Uterus (tissue), 4 donors: ENCODE data around the gene GRK5. TPM values are rescaled to one million over a fixed set of nuclear protein-coding genes. Genes with fewer than 3 reads are reported as not detected.

Experiments used
- DNase-seq, 2 donors: peaks; one replicate each; pipeline ENCODE4 v3.0.0-alpha.2; 2019 to 2020
- H3K27ac ChIP-seq, 2 donors: fragments of 200-600 bp; sonication (generic); 1 replicate in 1 of 2; 2 replicates in 1 of 2; pipeline ENCODE4 v1.5.1; 2016 to 2018
- H3K27me3 ChIP-seq, 2 donors: fragments of 200-600 bp; sonication (generic); one replicate each; pipeline ENCODE4 v1.5.1; 2018 to 2019; ENCODE audit warnings: control low read depth in 1 of 2
- H3K36me3 ChIP-seq, 2 donors: fragments of 200-600 bp; sonication (generic); one replicate each; pipeline ENCODE4 v1.5.1; 2019; ENCODE audit warnings: control low read depth in 1 of 2
- H3K4me1 ChIP-seq, 2 donors: fragments of 200-600 bp; sonication (generic); one replicate each; pipeline ENCODE4 v1.5.1; 2018 to 2019; ENCODE audit warnings: control low read depth in 1 of 2
- H3K4me3 ChIP-seq, 2 donors: fragments of 200-600 bp; sonication (generic); 1 replicate in 1 of 2; 2 replicates in 1 of 2; pipeline ENCODE4 v1.5.1; 2018 to 2019; ENCODE audit warnings: mild to moderate bottlenecking in 1 of 2
- H3K9me3 ChIP-seq, 2 donors: fragments of 200-600 bp; sonication (generic); one replicate each; pipeline ENCODE4 v1.5.1; 2019; ENCODE audit warnings: control low read depth in 1 of 2
- POLR2A ChIP-seq, 2 donors: fragments of 450-650 bp; IDR thresholded peaks; one replicate each; pipeline ENCODE4 v1.6.1; 2016; ENCODE audit warnings: antibody characterized with exemption in 2 of 2, mild to moderate bottlenecking in 1 of 2, moderate library complexity in 1 of 2
- intact Hi-C: fragments of 100-400 bp; cut with DNase I; formaldehyde crosslinking; loops from one replicate; pipeline ENCODE4 v1.15.1; 2023; ENCODE audit warnings: low total_unique reads
- total RNA-seq, 4 donors: library from RNA; depleted of rRNA in 3 of 4; stranded (reverse); fragments of >200 nt in 3 of 4; gene quantifications; one replicate each; pipeline versions ENCODE4 v1.1.0 to v1.2.4, GENCODE V29; 2014 to 2023
- TF ChIP-seq, protein P1 (sequence below), 4 experiments: fragments of 200-600 bp in 2 of 4; fragments of 450-650 bp in 2 of 4; sonication (generic) in 2 of 4; IDR thresholded peaks; one replicate each; pipeline ENCODE4 v1.5.1; 2016 to 2019; ENCODE audit warnings: antibody characterized with exemption in 4 of 4, mild to moderate bottlenecking in 2 of 4, moderate library complexity in 1 of 4
- donor health status: DM: yes; HTN: yes; CAD: no.

The GRK5 gene
- total RNA-seq, 4 donors from 2014 or later, result 11.6 to 34.6 (median 14.1) TPM

DNA sequence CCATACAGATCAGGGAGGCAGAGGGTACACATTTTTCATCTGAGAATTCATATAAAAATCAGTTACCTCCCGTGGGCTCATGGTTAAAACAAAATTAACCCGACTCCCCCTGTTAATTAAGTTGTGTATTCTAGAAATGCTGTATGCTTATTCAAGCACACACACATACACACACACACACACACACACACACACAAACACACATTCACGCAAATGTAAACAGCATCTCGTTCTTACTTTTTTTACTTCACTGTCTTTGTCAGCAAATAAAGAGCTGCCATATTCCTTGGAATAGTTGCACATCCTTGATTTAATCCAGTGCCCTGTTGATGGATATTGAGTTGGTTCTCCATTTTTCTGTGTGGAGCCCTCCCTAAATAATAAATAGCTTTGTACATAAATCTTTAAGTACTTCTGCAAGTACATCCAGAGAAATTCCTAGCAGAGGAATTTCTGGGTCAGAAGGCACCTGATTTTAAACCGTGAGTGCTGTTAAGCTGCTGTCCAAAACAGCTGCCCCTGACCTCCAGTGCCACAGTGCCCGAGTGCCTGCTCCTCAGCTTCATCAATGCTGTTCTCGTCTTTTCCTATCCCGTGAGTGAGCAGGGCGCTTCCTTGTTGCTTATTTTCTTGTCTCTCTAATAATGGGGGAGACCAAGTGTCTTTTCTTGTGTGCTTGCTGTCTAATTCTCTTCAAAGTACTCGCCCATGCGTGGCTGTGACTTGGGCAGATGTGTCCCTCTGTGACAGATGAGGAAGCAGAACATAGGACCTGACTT is 217.9 kb downstream of the GRK5 start:
- no peak overlapping the region for H3K27ac ChIP-seq
- intact Hi-C loops, result no loop called here
- TF ChIP-seq, protein P1, sequence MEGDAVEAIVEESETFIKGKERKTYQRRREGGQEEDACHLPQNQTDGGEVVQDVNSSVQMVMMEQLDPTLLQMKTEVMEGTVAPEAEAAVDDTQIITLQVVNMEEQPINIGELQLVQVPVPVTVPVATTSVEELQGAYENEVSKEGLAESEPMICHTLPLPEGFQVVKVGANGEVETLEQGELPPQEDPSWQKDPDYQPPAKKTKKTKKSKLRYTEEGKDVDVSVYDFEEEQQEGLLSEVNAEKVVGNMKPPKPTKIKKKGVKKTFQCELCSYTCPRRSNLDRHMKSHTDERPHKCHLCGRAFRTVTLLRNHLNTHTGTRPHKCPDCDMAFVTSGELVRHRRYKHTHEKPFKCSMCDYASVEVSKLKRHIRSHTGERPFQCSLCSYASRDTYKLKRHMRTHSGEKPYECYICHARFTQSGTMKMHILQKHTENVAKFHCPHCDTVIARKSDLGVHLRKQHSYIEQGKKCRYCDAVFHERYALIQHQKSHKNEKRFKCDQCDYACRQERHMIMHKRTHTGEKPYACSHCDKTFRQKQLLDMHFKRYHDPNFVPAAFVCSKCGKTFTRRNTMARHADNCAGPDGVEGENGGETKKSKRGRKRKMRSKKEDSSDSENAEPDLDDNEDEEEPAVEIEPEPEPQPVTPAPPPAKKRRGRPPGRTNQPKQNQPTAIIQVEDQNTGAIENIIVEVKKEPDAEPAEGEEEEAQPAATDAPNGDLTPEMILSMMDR (IDR thresholded peaks at IDR 0.05), result no peak
- TF ChIP-seq POLR2A (IDR thresholded peaks at IDR 0.05), result no peak
- H3K4me1 ChIP-seq, result no peaks in the 10 kb centered on the region
- H3K9me3 ChIP-seq, result no peaks in the 10 kb centered on the region
- DNase-seq, result no peak
- H3K4me3 ChIP-seq, result no peak overlapping the region
- H3K27me3 ChIP-seq, result no peaks in the 10 kb centered on the region
- no peaks in the 10 kb centered on the region for H3K36me3 ChIP-seq

GRCh38 chr10:119425881-119426170 is 218.5 kb downstream of the GRK5 start:
- H3K27ac ChIP-seq, result no peak overlapping the region
- no peaks in the 10 kb centered on the region for H3K36me3 ChIP-seq
- H3K4me3 ChIP-seq, result no peak overlapping the region
- H3K4me1 ChIP-seq, result no peaks in the 10 kb centered on the region
- no peak for TF ChIP-seq POLR2A (IDR thresholded peaks at IDR 0.05)
- TF ChIP-seq, protein P1 (IDR thresholded peaks at IDR 0.05), result no peak
- intact Hi-C loops, result no loop called here
- H3K9me3 ChIP-seq, result no peaks in the 10 kb centered on the region
- no peaks in the 10 kb centered on the region for H3K27me3 ChIP-seq
- DNase-seq, result no peak

GRCh38 chr10:119426699-119427098 is 219.3 kb downstream of the GRK5 start:
- intact Hi-C loops, result no loop called here
- no peaks in the 10 kb centered on the region for H3K36me3 ChIP-seq
- H3K27ac ChIP-seq, result no peak overlapping the region
- H3K4me3 ChIP-seq, result no peak overlapping the region
- H3K4me1 ChIP-seq, result no peaks in the 10 kb centered on the region
- no peaks in the 10 kb centered on the region for H3K27me3 ChIP-seq
- no peak for DNase-seq
- H3K9me3 ChIP-seq, result no peaks in the 10 kb centered on the region
- TF ChIP-seq, protein P1 (IDR thresholded peaks at IDR 0.05), result no peak
- no peak for TF ChIP-seq POLR2A (IDR thresholded peaks at IDR 0.05)

DNA sequence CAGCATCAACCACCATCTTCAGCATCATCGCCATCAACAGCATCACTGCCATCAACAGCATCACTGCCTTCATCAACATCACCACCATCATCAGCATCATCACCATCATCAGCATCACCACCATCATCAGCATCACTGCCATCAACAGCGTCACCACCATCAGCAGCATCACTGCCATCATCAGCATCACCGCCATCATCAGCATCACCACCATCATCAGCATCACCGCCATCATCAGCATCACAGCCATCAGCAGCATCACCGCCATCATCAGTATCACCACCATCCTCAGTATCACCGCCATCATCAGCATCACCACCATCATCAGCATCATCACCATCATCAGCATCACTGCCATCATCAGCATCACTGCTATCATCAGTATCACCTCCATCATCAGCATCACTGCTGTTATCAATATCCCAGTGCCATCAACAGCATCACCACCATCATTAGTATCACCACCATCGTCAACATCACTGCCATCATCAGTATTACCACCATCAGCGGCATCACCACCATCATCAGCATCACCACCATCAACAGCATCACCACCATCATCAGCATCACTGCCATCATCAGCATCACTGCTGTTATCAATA is 220.0 kb downstream of the GRK5 start:
- TF ChIP-seq, protein P1 (IDR thresholded peaks at IDR 0.05), result no peak
- TF ChIP-seq POLR2A (IDR thresholded peaks at IDR 0.05), result no peak
- no peak for DNase-seq
- H3K36me3 ChIP-seq, result no peaks in the 10 kb centered on the region
- intact Hi-C loops, result no loop called here
- no peak overlapping the region for H3K27ac ChIP-seq
- no peaks in the 10 kb centered on the region for H3K9me3 ChIP-seq
- H3K27me3 ChIP-seq, result no peaks in the 10 kb centered on the region
- H3K4me1 ChIP-seq, result no peaks in the 10 kb centered on the region
- no peak overlapping the region for H3K4me3 ChIP-seq

DNA sequence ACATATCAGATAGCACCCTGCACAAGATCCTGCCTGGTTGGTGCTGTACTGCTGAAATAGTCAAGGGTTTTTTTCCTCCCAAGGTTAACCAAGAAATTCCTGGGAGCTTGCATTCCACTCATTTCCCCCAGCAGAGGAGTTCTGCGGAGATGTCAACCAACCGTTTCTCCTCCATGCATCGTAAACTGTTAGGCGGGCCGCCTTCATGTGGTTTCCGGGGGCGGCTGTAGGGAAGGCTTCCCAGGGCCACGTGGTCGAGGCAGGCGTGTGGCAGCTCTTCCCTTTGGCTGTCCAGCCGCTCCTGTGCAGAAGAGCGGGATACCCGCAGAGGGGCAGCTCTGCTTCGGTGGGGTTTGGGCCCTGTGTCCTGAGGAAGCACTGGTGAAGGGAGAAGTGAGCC is 221.4 kb downstream of the GRK5 start:
- Histone ChIP-seq H3K4me1 (no peaks in the 10 kb centered on the region), H3K27ac (no peak overlapping the region), H3K9me3 (no peaks in the 10 kb centered on the region), H3K4me3 (no peak overlapping the region), H3K27me3 (no peaks in the 10 kb centered on the region), H3K36me3 (no peaks in the 10 kb centered on the region)
- no peak for DNase-seq
- no peak for TF ChIP-seq POLR2A (IDR thresholded peaks at IDR 0.05)
- TF ChIP-seq, protein P1 (IDR thresholded peaks at IDR 0.05), result no peak
- intact Hi-C loops, result no loop called here
